ENCODE measurements around the gene TAMM41.

DNA sequence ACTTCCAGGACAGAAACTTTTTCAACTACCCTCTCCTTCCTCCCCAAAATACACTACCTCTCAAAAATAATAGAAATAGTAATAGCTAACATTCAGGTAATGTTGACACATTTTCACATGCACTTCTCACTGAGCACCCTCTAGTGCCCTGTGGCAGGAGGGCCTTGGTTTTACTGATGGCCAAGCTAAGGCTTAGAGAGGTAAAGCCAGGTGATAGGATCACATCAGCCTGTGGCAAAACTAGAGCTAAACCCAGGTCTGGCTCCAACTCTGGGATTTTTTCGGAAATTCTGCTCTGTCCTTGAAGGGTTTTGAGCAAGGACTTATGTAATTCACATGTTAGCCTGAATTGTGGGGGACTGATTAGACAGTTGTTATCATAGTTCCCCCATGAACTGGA, 922 bp upstream of the TAMM41 start:
- TF ChIP-seq SP2 (tag by site-specific recombination; IDR thresholded peaks at IDR 0.05) (no peak), ZNF404 (tag by site-specific recombination; IDR thresholded peaks at IDR 0.05) (no peak), YY1 (tag by site-specific recombination; IDR thresholded peaks at IDR 0.05) (no peak), ZNF10 (tag by site-specific recombination; IDR thresholded peaks at IDR 0.05) (no peak), ZNF274 (IDR thresholded peaks at IDR 0.05; ENCODE audit: low read length) (no peak), ZNF274 (tag by site-specific recombination; IDR thresholded peaks at IDR 0.05; ENCODE audit: borderline replicate concordance) (no peak), ZFP3 (tag by site-specific recombination; IDR thresholded peaks at IDR 0.05; ENCODE audit: low read depth) (no peak)
- TF ChIP-seq, protein P1, sequence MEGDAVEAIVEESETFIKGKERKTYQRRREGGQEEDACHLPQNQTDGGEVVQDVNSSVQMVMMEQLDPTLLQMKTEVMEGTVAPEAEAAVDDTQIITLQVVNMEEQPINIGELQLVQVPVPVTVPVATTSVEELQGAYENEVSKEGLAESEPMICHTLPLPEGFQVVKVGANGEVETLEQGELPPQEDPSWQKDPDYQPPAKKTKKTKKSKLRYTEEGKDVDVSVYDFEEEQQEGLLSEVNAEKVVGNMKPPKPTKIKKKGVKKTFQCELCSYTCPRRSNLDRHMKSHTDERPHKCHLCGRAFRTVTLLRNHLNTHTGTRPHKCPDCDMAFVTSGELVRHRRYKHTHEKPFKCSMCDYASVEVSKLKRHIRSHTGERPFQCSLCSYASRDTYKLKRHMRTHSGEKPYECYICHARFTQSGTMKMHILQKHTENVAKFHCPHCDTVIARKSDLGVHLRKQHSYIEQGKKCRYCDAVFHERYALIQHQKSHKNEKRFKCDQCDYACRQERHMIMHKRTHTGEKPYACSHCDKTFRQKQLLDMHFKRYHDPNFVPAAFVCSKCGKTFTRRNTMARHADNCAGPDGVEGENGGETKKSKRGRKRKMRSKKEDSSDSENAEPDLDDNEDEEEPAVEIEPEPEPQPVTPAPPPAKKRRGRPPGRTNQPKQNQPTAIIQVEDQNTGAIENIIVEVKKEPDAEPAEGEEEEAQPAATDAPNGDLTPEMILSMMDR (tag by site-specific recombination; IDR thresholded peaks at IDR 0.05), result 0 out of 2 replicates have a peak, but pooled peaks have one; percentile 33
- TF ChIP-seq, protein P2, sequence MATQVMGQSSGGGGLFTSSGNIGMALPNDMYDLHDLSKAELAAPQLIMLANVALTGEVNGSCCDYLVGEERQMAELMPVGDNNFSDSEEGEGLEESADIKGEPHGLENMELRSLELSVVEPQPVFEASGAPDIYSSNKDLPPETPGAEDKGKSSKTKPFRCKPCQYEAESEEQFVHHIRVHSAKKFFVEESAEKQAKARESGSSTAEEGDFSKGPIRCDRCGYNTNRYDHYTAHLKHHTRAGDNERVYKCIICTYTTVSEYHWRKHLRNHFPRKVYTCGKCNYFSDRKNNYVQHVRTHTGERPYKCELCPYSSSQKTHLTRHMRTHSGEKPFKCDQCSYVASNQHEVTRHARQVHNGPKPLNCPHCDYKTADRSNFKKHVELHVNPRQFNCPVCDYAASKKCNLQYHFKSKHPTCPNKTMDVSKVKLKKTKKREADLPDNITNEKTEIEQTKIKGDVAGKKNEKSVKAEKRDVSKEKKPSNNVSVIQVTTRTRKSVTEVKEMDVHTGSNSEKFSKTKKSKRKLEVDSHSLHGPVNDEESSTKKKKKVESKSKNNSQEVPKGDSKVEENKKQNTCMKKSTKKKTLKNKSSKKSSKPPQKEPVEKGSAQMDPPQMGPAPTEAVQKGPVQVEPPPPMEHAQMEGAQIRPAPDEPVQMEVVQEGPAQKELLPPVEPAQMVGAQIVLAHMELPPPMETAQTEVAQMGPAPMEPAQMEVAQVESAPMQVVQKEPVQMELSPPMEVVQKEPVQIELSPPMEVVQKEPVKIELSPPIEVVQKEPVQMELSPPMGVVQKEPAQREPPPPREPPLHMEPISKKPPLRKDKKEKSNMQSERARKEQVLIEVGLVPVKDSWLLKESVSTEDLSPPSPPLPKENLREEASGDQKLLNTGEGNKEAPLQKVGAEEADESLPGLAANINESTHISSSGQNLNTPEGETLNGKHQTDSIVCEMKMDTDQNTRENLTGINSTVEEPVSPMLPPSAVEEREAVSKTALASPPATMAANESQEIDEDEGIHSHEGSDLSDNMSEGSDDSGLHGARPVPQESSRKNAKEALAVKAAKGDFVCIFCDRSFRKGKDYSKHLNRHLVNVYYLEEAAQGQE (tag by site-specific recombination; IDR thresholded peaks at IDR 0.05), result no peak

All from HEK293 (cell line).